Kidney tubule cell (primary cell): ENCODE measurements around the gene STK4.
A peak's percentile ranks its signal among the peaks of the same experiment; 100 is the strongest.

Experiments
- DNase-seq: peaks from one replicate; pipeline ENCODE4 v3.0.0-alpha.2; 2018; ENCODE audit warnings: low spot score

Gene STK4

GRCh38 chr20:45029884-45030283, 63.6 kb downstream of the STK4 start:
- DNase-seq = no peak

- no peak for DNase-seq
Observed at GRCh38 chr20:45032276-45032675, 66.0 kb downstream of the STK4 start.

- no peak for DNase-seq
Observed at GRCh38 chr20:45032781-45033180, 66.5 kb downstream of the STK4 start.

- no peak for DNase-seq
Observed at GRCh38 chr20:45034436-45034835, 68.1 kb downstream of the STK4 start.

GRCh38 chr20:45036044-45036755, 69.9 kb downstream of the STK4 start:
- peak; percentile 74 for DNase-seq

- peak; percentile 42 for DNase-seq
Observed at GRCh38 chr20:45037050-45037449, 70.7 kb downstream of the STK4 start.

GRCh38 chr20:45037635-45038034, 71.3 kb downstream of the STK4 start:
- DNase-seq = no peak

- no peak for DNase-seq
Observed at GRCh38 chr20:45038745-45039474, 72.6 kb downstream of the STK4 start.

GRCh38 chr20:45039475-45039820, 73.1 kb downstream of the STK4 start:
- no peak for DNase-seq

- peak; percentile 75 for DNase-seq
Observed at GRCh38 chr20:45041464-45042337, 75.4 kb downstream of the STK4 start.

- no peak for DNase-seq
Observed at GRCh38 chr20:45042978-45043377, 76.7 kb downstream of the STK4 start.

GRCh38 chr20:45044084-45044573, 77.8 kb downstream of the STK4 start:
- peak; percentile 79 for DNase-seq

- DNase-seq = no peak
Observed at GRCh38 chr20:45044601-45045000, 78.3 kb downstream of the STK4 start.

GRCh38 chr20:45047581-45048119, 81.3 kb downstream of the STK4 start:
- no peak for DNase-seq

GRCh38 chr20:45049438-45049837, 83.1 kb downstream of the STK4 start:
- DNase-seq = no peak

GRCh38 chr20:45049904-45050471, 83.7 kb downstream of the STK4 start:
- no peak for DNase-seq

GRCh38 chr20:45051204-45052060, 85.1 kb downstream of the STK4 start:
- DNase-seq = no peak

GRCh38 chr20:45052698-45053429, 86.6 kb downstream of the STK4 start:
- peak; percentile 31 for DNase-seq

- no peak for DNase-seq
Observed at GRCh38 chr20:45053430-45054351, 87.4 kb downstream of the STK4 start.
